B cell (primary cell): Measurements from ENCODE around the gene BHMT2. TPM values are rescaled to one million over a fixed set of nuclear protein-coding genes. Genes with fewer than 3 reads are reported as not detected.

Source experiments
- ATAC-seq: fragments of 200-7000 bp; cut with Tn5 transposase; one replicate; pipeline ENCODE4 v1.10.0; 2021; ENCODE audit warnings: low read depth, mild to moderate bottlenecking, moderate number of reproducible peaks, moderate library complexity
- CTCF ChIA-PET: fragments of 350-600 bp; sonication (Branson Sonifier 250); formaldehyde crosslinking; loops from one replicate; lab custom pipeline; 2021; ENCODE audit warnings: antibody characterized with exemption, inconsistent platforms; lab: Charles Lee
- POLR2A ChIA-PET: fragments of 350-600 bp; sonication (Branson Sonifier 250); formaldehyde crosslinking; loops from one replicate; lab custom pipeline; 2021; ENCODE audit warnings: antibody characterized with exemption; lab: Charles Lee
- DNase-seq: peaks from one replicate; pipeline ENCODE4 v3.0.0; 2013
- H2AFZ ChIP-seq: 2 replicates; pipeline ENCODE4 v1.6.1; 2012; ENCODE audit warnings: mild to moderate bottlenecking, low read depth, low read length; ENCODE audit not compliant: insufficient read depth, poor library complexity, severe bottlenecking
- H3K27ac ChIP-seq, 2 donors: 1 replicate in 1 of 2; 2 replicates in 1 of 2; pipeline ENCODE4 v1.5.1; 2012 to 2013; ENCODE audit warnings: low read length in 2 of 2, mild to moderate bottlenecking in 2 of 2, moderate library complexity in 1 of 2
- H3K27me3 ChIP-seq, 4 experiments: fragments of 200-600 bp in 1 of 4; sonication (generic) in 1 of 4; replicated peaks in 1 of 4; 1 replicate in 2 of 4; 2 replicates in 2 of 4; pipeline versions ENCODE4 v1.6.1 to v1.7.0; 2013 to 2016; ENCODE audit warnings: low read length in 3 of 4, mild to moderate bottlenecking in 2 of 4, mixed read lengths in 1 of 4, moderate library complexity in 1 of 4; ENCODE audit not compliant: insufficient read depth in 4 of 4, control insufficient read depth in 3 of 4; ENCODE audit errors: control extremely low read depth in 1 of 4
- H3K36me3 ChIP-seq, 2 experiments: replicated peaks in 1 of 2; 1 replicate in 1 of 2; 2 replicates in 1 of 2; pipeline versions ENCODE4 v1.6.1 to v1.7.1; 2013; ENCODE audit warnings: low read length in 1 of 2; ENCODE audit not compliant: insufficient read depth in 2 of 2, control insufficient read depth in 1 of 2; ENCODE audit errors: control extremely low read depth in 1 of 2, extremely low read depth in 1 of 2
- H3K4me1 ChIP-seq, 2 donors: fragments of 200-600 bp in 1 of 2; sonication (generic) in 1 of 2; 1 replicate in 1 of 2; 2 replicates in 1 of 2; pipeline versions ENCODE4 v1.5.1 to v1.6.1; 2013 to 2017; ENCODE audit warnings: low read length in 2 of 2; ENCODE audit not compliant: control insufficient read depth in 2 of 2, insufficient read depth in 2 of 2
- H3K4me2 ChIP-seq: replicated peaks from 2 replicates; pipeline ENCODE3; 2012; ENCODE audit warnings: mild to moderate bottlenecking, low read depth, low read length; ENCODE audit not compliant: poor library complexity, severe bottlenecking
- H3K4me3 ChIP-seq, 5 experiments: fragments of 200-600 bp in 1 of 5; sonication (generic) in 1 of 5; 1 replicate in 3 of 5; 2 replicates in 2 of 5; pipeline versions ENCODE4 v1.5.1 to v1.7.0; 2011 to 2016; ENCODE audit warnings: low read length in 4 of 5, mild to moderate bottlenecking in 4 of 5, low read depth in 2 of 5, control low read depth in 1 of 5, moderate library complexity in 1 of 5; ENCODE audit not compliant: insufficient read depth in 1 of 5; ENCODE audit errors: control extremely low read depth in 1 of 5, extremely low read depth in 1 of 5
- H3K79me2 ChIP-seq: fragments of 200-600 bp; sonication (generic); one replicate; pipeline ENCODE4 v1.6.0; 2016; ENCODE audit warnings: low read length; ENCODE audit not compliant: control insufficient read depth, insufficient read depth
- H3K9ac ChIP-seq: fragments of 200-600 bp; sonication (generic); 2 replicates; pipeline ENCODE4 v1.6.1; 2017; ENCODE audit warnings: mild to moderate bottlenecking, low read length, moderate library complexity
- H3K9me3 ChIP-seq, 3 donors: one replicate each; pipeline versions ENCODE4 v1.6.1 to v1.7.1; 2013; ENCODE audit warnings: low read length in 2 of 3; ENCODE audit not compliant: control insufficient read depth in 2 of 3, insufficient read depth in 1 of 3; ENCODE audit errors: control extremely low read depth in 1 of 3
- H4K20me1 ChIP-seq: 2 replicates; pipeline ENCODE4 v1.6.0; 2012; ENCODE audit warnings: mild to moderate bottlenecking, low read length; ENCODE audit not compliant: insufficient read depth, control insufficient read depth, poor library complexity, severe bottlenecking
- H3K27ac Mint-ChIP-seq: one replicate; pipeline ENCODE4 v1.8.0; 2021; ENCODE audit warnings: mixed read lengths
- H3K27me3 Mint-ChIP-seq: one replicate; pipeline ENCODE4 v1.8.0; 2021; ENCODE audit warnings: mixed read lengths
- H3K4me1 Mint-ChIP-seq: one replicate; pipeline ENCODE4 v1.8.0; 2021; ENCODE audit warnings: mixed read lengths
- H3K4me3 Mint-ChIP-seq: one replicate; pipeline ENCODE4 v1.8.0; 2021; ENCODE audit warnings: mixed read lengths
- H3K9me3 Mint-ChIP-seq: one replicate; pipeline ENCODE4 v1.8.0; 2022; ENCODE audit warnings: mixed read lengths; ENCODE audit not compliant: insufficient read depth
- CTCF ChIP-seq: fragments of 200-600 bp; IDR thresholded peaks from one replicate; pipeline ENCODE4 v1.8.0; 2022; ENCODE audit warnings: antibody characterized with exemption, mild to moderate bottlenecking
- EZH2 ChIP-seq: IDR thresholded peaks from 2 replicates; pipeline ENCODE4 v1.6.1; 2012; ENCODE audit warnings: borderline replicate concordance, low read depth, mild to moderate bottlenecking, moderate library complexity, low read length; ENCODE audit not compliant: insufficient read depth, poor library complexity, severe bottlenecking
- WGBS: methylation state at CpG from one replicate; pipeline ENCODE4 v1.1.5; 2013; ENCODE audit warnings: missing lambda C conversion rate; ENCODE audit not compliant: insufficient coverage; 5-methylcytosine and 5-hydroxymethylcytosine counted together
- intact Hi-C: fragments of 100-400 bp; cut with micrococcal nuclease; formaldehyde crosslinking; loops from one replicate; pipeline ENCODE4 v1.10.0; 2022
- polyA plus RNA-seq: library from polyadenylated mRNA; depleted of rRNA; stranded (reverse); fragments of >200 nt; gene quantifications from 2 replicates; pipeline ENCODE4 v1.2.3, GENCODE V29; 2012
- total RNA-seq, 2 donors: library from RNA; stranded (reverse); fragments of 120-200 nt in 1 of 2; gene quantifications; 1 replicate in 1 of 2; 2 replicates in 1 of 2; pipeline versions ENCODE4 v1.2.3 to v1.2.4, GENCODE V29; 2013 to 2022

Gene BHMT2
- total and polyA plus RNA-seq, 2 donors (not counting 1 experiment from before 2014, with no cell fraction given) = not detected

GRCh38 chr5:79062436-79062835 is 7.1 kb upstream of the BHMT2 start:
- H3K27me3 ChIP-seq = peaks cover 0 to 9% (median 2%) of the 10 kb centered on the region in 4 experiments
- no peaks in the 10 kb centered on the region for H3K9me3 ChIP-seq
- Mint-ChIP-seq H3K4me3 (no peak overlapping the region), H3K27me3 (peaks cover 30% of the 10 kb centered on the region), H3K9me3 (no peaks in the 10 kb centered on the region), H3K27ac (no peak overlapping the region), H3K4me1 (no peaks in the 10 kb centered on the region)
- H4K20me1 ChIP-seq = no peaks in the 10 kb centered on the region
- H3K4me1 ChIP-seq = no peaks in the 10 kb centered on the region
- H3K79me2 ChIP-seq = no peaks in the 10 kb centered on the region
- 100% methylated on average over 2 of the region's 3 CpGs for WGBS
- intact Hi-C loops = no loop called here
- no peak overlapping the region for H2AFZ ChIP-seq
- H3K36me3 ChIP-seq = no peaks in the 10 kb centered on the region
- ChIA-PET CTCF (no interaction called here), POLR2A (no interaction called here)
- no peak for ATAC-seq
- H3K4me3 ChIP-seq = no peak overlapping the region
- H3K4me2 ChIP-seq = no peak overlapping the region
- H3K27ac ChIP-seq = no peak overlapping the region
- no peak for DNase-seq
- no peak overlapping the region for H3K9ac ChIP-seq
- TF ChIP-seq EZH2 (no peak), CTCF (no peak)

GRCh38 chr5:79070350-79070667 is 742 bp downstream of the BHMT2 start:
- H3K9ac ChIP-seq = no peak overlapping the region
- no peak overlapping the region for H3K27ac ChIP-seq
- Mint-ChIP-seq H3K27me3 (peaks cover 33% of the 10 kb centered on the region), H3K27ac (no peak overlapping the region), H3K4me1 (no peaks in the 10 kb centered on the region), H3K4me3 (no peak overlapping the region), H3K9me3 (no peaks in the 10 kb centered on the region)
- CTCF ChIA-PET = no interaction called here
- no CpG with 5 or more reads among the region's 9 CpGs for WGBS
- intact Hi-C loops = no loop called here
- POLR2A ChIA-PET = no interaction called here
- H3K4me1 ChIP-seq = no peaks in the 10 kb centered on the region
- no peaks in the 10 kb centered on the region for H4K20me1 ChIP-seq
- H3K36me3 ChIP-seq = no peaks in the 10 kb centered on the region
- H2AFZ ChIP-seq = no peak overlapping the region
- H3K9me3 ChIP-seq = peaks cover 0 to 11% (median 0%) of the 10 kb centered on the region in 3 donors
- no peaks in the 10 kb centered on the region for H3K79me2 ChIP-seq
- ATAC-seq (no peak), DNase-seq (no peak)
- no peak overlapping the region for H3K4me2 ChIP-seq
- TF ChIP-seq EZH2 = no peak
- TF ChIP-seq CTCF = no peak
- H3K27me3 ChIP-seq = peaks cover 0 to 21% (median 15%) of the 10 kb centered on the region in 4 experiments
- H3K4me3 ChIP-seq = no peak overlapping the region
